ENCODE results near the gene NUCKS1. TPM values are rescaled to one million over a fixed set of nuclear protein-coding genes. Genes with fewer than 3 reads are reported as not detected.

The NUCKS1 gene
- total and polyA plus RNA-seq, 2 donors (not counting 1 experiment from before 2014, with no cell fraction given), result 98.1 to 137 TPM

DNA sequence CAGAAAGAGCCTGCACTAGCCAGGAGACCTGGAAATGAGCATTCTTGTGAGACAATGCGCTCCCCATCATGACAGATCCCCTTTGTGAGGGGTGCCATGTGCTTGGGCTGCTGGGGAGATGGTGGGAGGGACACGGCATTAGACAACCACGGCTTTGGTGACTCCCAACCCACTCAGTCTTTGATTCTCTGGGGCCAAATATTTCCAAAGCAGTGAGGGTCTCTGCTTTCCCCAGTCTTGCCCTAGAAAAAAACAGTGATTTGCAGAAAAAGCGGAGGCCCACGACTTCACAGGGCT is 79.9 kb downstream of the NUCKS1 start:
- Histone ChIP-seq H3K4me3 (replicated peaks in 1 of 4; ENCODE audit: control extremely low read depth in 1 of 4, insufficient read depth in 1 of 4, low read depth in 3 of 4, low read length in 4 of 4) (no peak overlapping the region), H3K79me2 (ENCODE audit: control insufficient read depth, insufficient read depth, low read length) (no peaks in the 10 kb centered on the region), H3K36me3 (ENCODE audit: control insufficient read depth, insufficient read depth, low read length) (no peaks in the 10 kb centered on the region), H2AFZ (ENCODE audit: low read length) (no peak overlapping the region), H3K27ac (ENCODE audit: insufficient read depth, low read length) (no peak overlapping the region), H3K9ac (ENCODE audit: insufficient read depth, low read length) (no peak overlapping the region), H3K4me1 (ENCODE audit: control insufficient read depth, extremely low read depth, insufficient read depth, low read length) (no peaks in the 10 kb centered on the region), H3K4me2 (ENCODE audit: extremely low read depth, insufficient read depth, low read length) (no peak overlapping the region), H3K27me3 (ENCODE audit: control insufficient read depth, insufficient read depth, low read length) (no peaks in the 10 kb centered on the region), H3K9me3 (ENCODE audit: control insufficient read depth, insufficient read depth, low read depth, low read length) (no peaks in the 10 kb centered on the region), H4K20me1 (ENCODE audit: control insufficient read depth, extremely low read depth, insufficient read depth, low read length) (no peaks in the 10 kb centered on the region)
- no peak for TF ChIP-seq EZH2 (IDR thresholded peaks at IDR 0.05; ENCODE audit: low read length, missing control alignments)
- TF ChIP-seq, protein P1, sequence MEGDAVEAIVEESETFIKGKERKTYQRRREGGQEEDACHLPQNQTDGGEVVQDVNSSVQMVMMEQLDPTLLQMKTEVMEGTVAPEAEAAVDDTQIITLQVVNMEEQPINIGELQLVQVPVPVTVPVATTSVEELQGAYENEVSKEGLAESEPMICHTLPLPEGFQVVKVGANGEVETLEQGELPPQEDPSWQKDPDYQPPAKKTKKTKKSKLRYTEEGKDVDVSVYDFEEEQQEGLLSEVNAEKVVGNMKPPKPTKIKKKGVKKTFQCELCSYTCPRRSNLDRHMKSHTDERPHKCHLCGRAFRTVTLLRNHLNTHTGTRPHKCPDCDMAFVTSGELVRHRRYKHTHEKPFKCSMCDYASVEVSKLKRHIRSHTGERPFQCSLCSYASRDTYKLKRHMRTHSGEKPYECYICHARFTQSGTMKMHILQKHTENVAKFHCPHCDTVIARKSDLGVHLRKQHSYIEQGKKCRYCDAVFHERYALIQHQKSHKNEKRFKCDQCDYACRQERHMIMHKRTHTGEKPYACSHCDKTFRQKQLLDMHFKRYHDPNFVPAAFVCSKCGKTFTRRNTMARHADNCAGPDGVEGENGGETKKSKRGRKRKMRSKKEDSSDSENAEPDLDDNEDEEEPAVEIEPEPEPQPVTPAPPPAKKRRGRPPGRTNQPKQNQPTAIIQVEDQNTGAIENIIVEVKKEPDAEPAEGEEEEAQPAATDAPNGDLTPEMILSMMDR (conservative IDR thresholded peaks at IDR 0.05 in 1 of 2, IDR thresholded peaks at IDR 0.05 in 1 of 2; ENCODE audit: low read depth in 1 of 2, low read length in 2 of 2), result no peak
- DNase-seq (ENCODE audit: low read depth in 2 of 2), result no peak

DNA sequence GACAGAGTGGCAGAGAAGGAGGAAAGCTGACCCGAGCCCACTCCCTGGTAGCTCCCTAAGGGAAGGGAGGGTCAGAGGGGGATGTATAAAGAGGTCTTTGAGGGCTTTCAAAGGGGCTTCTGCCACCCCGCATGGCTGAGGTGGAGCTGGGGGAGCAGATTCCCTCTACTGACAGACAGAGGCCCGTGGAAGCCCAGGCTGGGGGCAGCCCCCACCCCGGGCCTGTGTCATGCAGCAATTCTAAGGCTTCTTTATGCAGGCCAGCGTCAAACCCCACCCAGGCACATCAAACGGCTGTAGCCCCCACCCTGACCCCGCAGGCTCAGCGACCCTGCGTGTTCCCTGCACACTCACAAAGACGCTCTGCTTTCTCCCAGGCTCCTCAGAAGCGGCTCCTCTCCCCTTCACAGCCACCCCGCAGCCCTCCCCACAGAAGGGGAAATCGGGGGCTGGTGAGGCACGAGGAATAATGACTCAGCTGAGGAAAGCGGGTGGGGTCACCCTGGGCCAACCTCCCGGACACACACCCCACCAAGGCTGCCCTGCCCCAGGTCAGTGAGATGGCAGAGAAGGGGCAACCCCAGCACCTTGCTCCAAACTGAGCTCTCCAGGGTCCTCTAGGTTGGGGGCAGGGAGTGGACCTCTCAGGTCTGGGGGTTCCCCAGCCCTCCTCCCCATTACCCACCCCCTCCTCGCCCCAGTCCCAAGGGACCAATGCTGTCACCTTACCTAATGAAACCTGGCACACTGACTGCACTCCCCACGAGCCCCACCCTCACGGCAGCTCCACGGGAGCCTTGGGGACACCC is 80.4 kb downstream of the NUCKS1 start:
- TF ChIP-seq, protein P1 (conservative IDR thresholded peaks at IDR 0.05 in 1 of 2, IDR thresholded peaks at IDR 0.05 in 1 of 2; ENCODE audit: low read depth in 1 of 2, low read length in 2 of 2), result no peak
- no peak for TF ChIP-seq EZH2 (IDR thresholded peaks at IDR 0.05; ENCODE audit: low read length, missing control alignments)
- H3K9me3 ChIP-seq (ENCODE audit: control insufficient read depth, insufficient read depth, low read depth, low read length), result no peaks in the 10 kb centered on the region
- H3K27ac ChIP-seq (ENCODE audit: insufficient read depth, low read length), result no peak overlapping the region
- no peaks in the 10 kb centered on the region for H3K36me3 ChIP-seq (ENCODE audit: control insufficient read depth, insufficient read depth, low read length)
- H3K4me3 ChIP-seq (replicated peaks in 1 of 4; ENCODE audit: control extremely low read depth in 1 of 4, insufficient read depth in 1 of 4, low read depth in 3 of 4, low read length in 4 of 4), result no peak overlapping the region
- no peak overlapping the region for H3K9ac ChIP-seq (ENCODE audit: insufficient read depth, low read length)
- H3K27me3 ChIP-seq (ENCODE audit: control insufficient read depth, insufficient read depth, low read length), result no peaks in the 10 kb centered on the region
- H4K20me1 ChIP-seq (ENCODE audit: control insufficient read depth, extremely low read depth, insufficient read depth, low read length), result no peaks in the 10 kb centered on the region
- H2AFZ ChIP-seq (ENCODE audit: low read length), result no peak overlapping the region
- H3K4me2 ChIP-seq (ENCODE audit: extremely low read depth, insufficient read depth, low read length), result no peak overlapping the region
- H3K4me1 ChIP-seq (ENCODE audit: control insufficient read depth, extremely low read depth, insufficient read depth, low read length), result no peaks in the 10 kb centered on the region
- no peak for DNase-seq (ENCODE audit: low read depth in 2 of 2)
- no peaks in the 10 kb centered on the region for H3K79me2 ChIP-seq (ENCODE audit: control insufficient read depth, insufficient read depth, low read length)

DNA sequence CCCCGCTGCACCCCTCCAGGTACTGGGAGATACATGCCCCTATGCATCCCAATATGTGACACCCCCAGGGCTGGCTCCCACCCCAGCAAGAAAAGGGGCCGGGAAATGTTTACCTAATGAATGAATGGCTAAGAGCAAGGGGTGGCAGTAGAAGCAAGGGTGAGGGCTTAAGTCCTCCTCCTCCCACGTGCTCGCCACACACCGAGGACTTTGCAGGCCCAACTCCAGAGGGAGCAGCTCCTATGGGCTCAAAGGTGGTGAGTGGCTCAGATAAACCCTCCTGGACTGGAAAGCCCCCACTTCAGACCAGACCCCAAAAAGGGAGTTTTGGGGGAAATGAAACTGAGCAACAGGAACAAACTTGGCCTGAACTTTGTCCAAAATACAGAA is 81.0 kb downstream of the NUCKS1 start:
- no peak for DNase-seq (ENCODE audit: low read depth in 2 of 2)
- Histone ChIP-seq H3K4me1 (ENCODE audit: control insufficient read depth, extremely low read depth, insufficient read depth, low read length) (no peaks in the 10 kb centered on the region), H3K9me3 (ENCODE audit: control insufficient read depth, insufficient read depth, low read depth, low read length) (no peaks in the 10 kb centered on the region), H3K27ac (ENCODE audit: insufficient read depth, low read length) (no peak overlapping the region), H4K20me1 (ENCODE audit: control insufficient read depth, extremely low read depth, insufficient read depth, low read length) (no peaks in the 10 kb centered on the region), H3K36me3 (ENCODE audit: control insufficient read depth, insufficient read depth, low read length) (no peaks in the 10 kb centered on the region), H2AFZ (ENCODE audit: low read length) (no peak overlapping the region), H3K4me3 (replicated peaks in 1 of 4; ENCODE audit: control extremely low read depth in 1 of 4, insufficient read depth in 1 of 4, low read depth in 3 of 4, low read length in 4 of 4) (no peak overlapping the region), H3K4me2 (ENCODE audit: extremely low read depth, insufficient read depth, low read length) (no peak overlapping the region), H3K27me3 (ENCODE audit: control insufficient read depth, insufficient read depth, low read length) (no peaks in the 10 kb centered on the region), H3K79me2 (ENCODE audit: control insufficient read depth, insufficient read depth, low read length) (no peaks in the 10 kb centered on the region), H3K9ac (ENCODE audit: insufficient read depth, low read length) (no peak overlapping the region)
- TF ChIP-seq EZH2 (IDR thresholded peaks at IDR 0.05; ENCODE audit: low read length, missing control alignments), result no peak
- TF ChIP-seq, protein P1 (conservative IDR thresholded peaks at IDR 0.05 in 1 of 2, IDR thresholded peaks at IDR 0.05 in 1 of 2; ENCODE audit: low read depth in 1 of 2, low read length in 2 of 2), result no peak

Data from fibroblast of lung (primary cell).